Measurements from ENCODE around the gene CCDC27. TPM values are rescaled to one million over a fixed set of nuclear protein-coding genes. Genes with fewer than 3 reads are reported as not detected.

The CCDC27 gene
- total and polyA plus RNA-seq, 10 donors = not detected

GRCh38 chr1:3777647-3778589 is 25.7 kb downstream of the CCDC27 start:
- intact Hi-C loops (cut with DNase I; ENCODE audit: low total_unique reads) = no loop called here
- TF ChIP-seq POLR2AphosphoS5 (IDR thresholded peaks at IDR 0.05) = peak in 1 of 3 donors; percentile 30
- no peak for TF ChIP-seq CTCF (IDR thresholded peaks at IDR 0.05 in 8 of 11, conservative IDR thresholded peaks at IDR 0.05 in 3 of 11)
- TF ChIP-seq POLR2A (IDR thresholded peaks at IDR 0.05) = no peak
- Histone ChIP-seq H3K27me3 (replicated peaks in 1 of 7) (peaks cover 0 to 6% (median 0%) of the 10 kb centered on the region in 7 donors), H3K4me3 (no peak overlapping the region), H3K9me3 (no peaks in the 10 kb centered on the region), H3K27ac (no peak overlapping the region), H3K4me1 (peaks cover 16 to 35% (median 30%) of the 10 kb centered on the region in 6 donors), H3K36me3 (peaks cover 6 to 53% (median 43%) of the 10 kb centered on the region in 6 donors)
- WGBS, 5 donors = 81 to 96% (median 88%) methylated on average over 9 to 20 of the region's 20 CpGs
- peak; percentile 74 for DNase-seq

GRCh38 chr1:3778590-3779264 is 26.5 kb downstream of the CCDC27 start:
- H3K36me3 ChIP-seq = peaks cover 6 to 61% (median 51%) of the 10 kb centered on the region in 6 donors
- no peaks in the 10 kb centered on the region for H3K9me3 ChIP-seq
- peaks cover 9 to 27% (median 23%) of the 10 kb centered on the region in 6 donors for H3K4me1 ChIP-seq
- DNase-seq = peak; percentile 56
- no peaks in the 10 kb centered on the region for H3K27me3 ChIP-seq (replicated peaks in 1 of 7)
- WGBS, 5 donors = 69 to 88% (median 83%) methylated on average over 8 to 14 of the region's 14 CpGs
- TF ChIP-seq POLR2A (IDR thresholded peaks at IDR 0.05) = no peak
- TF ChIP-seq POLR2AphosphoS5 (IDR thresholded peaks at IDR 0.05) = no peak
- TF ChIP-seq CTCF (IDR thresholded peaks at IDR 0.05 in 8 of 11, conservative IDR thresholded peaks at IDR 0.05 in 3 of 11) = no peak
- H3K4me3 ChIP-seq = no peak overlapping the region
- H3K27ac ChIP-seq = no peak overlapping the region
- intact Hi-C loops (cut with DNase I; ENCODE audit: low total_unique reads) = no loop called here

- TF ChIP-seq POLR2A (IDR thresholded peaks at IDR 0.05) = no peak
- TF ChIP-seq CTCF (IDR thresholded peaks at IDR 0.05 in 8 of 11, conservative IDR thresholded peaks at IDR 0.05 in 3 of 11) = no peak
- peak in 1 of 3 donors; percentile 10 for TF ChIP-seq POLR2AphosphoS5 (IDR thresholded peaks at IDR 0.05)
- Histone ChIP-seq H3K4me3 (no peak overlapping the region), H3K36me3 (peaks cover 6 to 67% (median 57%) of the 10 kb centered on the region in 6 donors), H3K27me3 (replicated peaks in 1 of 7) (no peaks in the 10 kb centered on the region), H3K4me1 (peaks cover 9 to 20% (median 17%) of the 10 kb centered on the region in 6 donors), H3K9me3 (no peaks in the 10 kb centered on the region), H3K27ac (no peak overlapping the region)
- intact Hi-C loops (cut with DNase I; ENCODE audit: low total_unique reads) = no loop called here
- 91 to 96% (median 93%) methylated on average over 16 to 23 of the region's 23 CpGs for WGBS, 5 donors
- peak; percentile 39 for DNase-seq
Observed at GRCh38 chr1:3779265-3779911, 27.1 kb downstream of the CCDC27 start.

All from spleen (tissue), 11 donors.